ENCODE results near the gene LY6G6D.

LY6G6D gene

DNA sequence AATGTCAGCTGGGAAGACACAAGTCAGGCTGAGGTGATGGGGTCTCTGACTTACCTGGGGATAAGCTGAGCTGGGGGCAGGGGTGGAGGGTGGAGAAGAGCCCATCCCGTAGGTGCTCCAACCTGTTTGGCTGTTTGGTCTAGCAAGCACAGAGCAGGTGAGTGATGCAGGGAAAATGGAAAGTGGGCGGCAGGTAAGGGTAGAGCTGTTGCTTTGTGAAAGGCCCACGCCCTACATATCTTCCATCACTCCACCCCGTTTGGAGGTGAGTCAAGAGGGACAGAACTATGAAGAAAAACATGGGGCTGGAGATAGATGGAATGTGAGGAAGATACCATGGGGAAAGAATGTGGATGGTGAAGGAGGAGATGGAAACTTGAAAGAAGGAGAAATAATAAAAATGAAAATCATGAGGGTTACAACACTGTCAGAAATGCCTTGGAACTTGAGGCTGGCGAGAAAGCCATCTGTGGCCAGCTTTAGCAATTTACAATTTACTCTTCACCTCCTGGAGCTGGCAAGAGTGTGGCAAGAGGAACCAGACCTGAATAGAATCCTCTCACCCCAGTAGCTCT is 5.1 kb downstream of the LY6G6D start:
- no peak overlapping the region for H2AFZ ChIP-seq (ENCODE audit: low read length)
- no peak overlapping the region for H3K4me2 ChIP-seq (ENCODE audit: low read depth, low read length)
- H3K9me3 ChIP-seq (replicated peaks; ENCODE audit: insufficient read depth, low read length), result no peaks in the 10 kb centered on the region
- H3K9me2 ChIP-seq (replicated peaks; ENCODE audit: insufficient read depth, low read length), result no peaks in the 10 kb centered on the region
- H3K4me1 ChIP-seq (ENCODE audit: low read length), result no peaks in the 10 kb centered on the region
- no peak overlapping the region for H3K9ac ChIP-seq (ENCODE audit: low read length)
- no peaks in the 10 kb centered on the region for H4K20me1 ChIP-seq (ENCODE audit: insufficient read depth, low read length)
- H3K27ac ChIP-seq (ENCODE audit: low read length), result no peak overlapping the region
- H3K27me3 ChIP-seq (replicated peaks; ENCODE audit: insufficient read depth, low read length), result no peaks in the 10 kb centered on the region
- DNase-seq, result no peak
- TF ChIP-seq EZH2phosphoT487 (IDR thresholded peaks at IDR 0.05; ENCODE audit: low read length) (no peak), EZH2 (optimal IDR thresholded peaks at IDR 0.05; ENCODE audit: low read depth, low read length) (no peak)
- TF ChIP-seq, protein P1, sequence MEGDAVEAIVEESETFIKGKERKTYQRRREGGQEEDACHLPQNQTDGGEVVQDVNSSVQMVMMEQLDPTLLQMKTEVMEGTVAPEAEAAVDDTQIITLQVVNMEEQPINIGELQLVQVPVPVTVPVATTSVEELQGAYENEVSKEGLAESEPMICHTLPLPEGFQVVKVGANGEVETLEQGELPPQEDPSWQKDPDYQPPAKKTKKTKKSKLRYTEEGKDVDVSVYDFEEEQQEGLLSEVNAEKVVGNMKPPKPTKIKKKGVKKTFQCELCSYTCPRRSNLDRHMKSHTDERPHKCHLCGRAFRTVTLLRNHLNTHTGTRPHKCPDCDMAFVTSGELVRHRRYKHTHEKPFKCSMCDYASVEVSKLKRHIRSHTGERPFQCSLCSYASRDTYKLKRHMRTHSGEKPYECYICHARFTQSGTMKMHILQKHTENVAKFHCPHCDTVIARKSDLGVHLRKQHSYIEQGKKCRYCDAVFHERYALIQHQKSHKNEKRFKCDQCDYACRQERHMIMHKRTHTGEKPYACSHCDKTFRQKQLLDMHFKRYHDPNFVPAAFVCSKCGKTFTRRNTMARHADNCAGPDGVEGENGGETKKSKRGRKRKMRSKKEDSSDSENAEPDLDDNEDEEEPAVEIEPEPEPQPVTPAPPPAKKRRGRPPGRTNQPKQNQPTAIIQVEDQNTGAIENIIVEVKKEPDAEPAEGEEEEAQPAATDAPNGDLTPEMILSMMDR (IDR thresholded peaks at IDR 0.05; ENCODE audit: low read length), result no peak
- H3F3A ChIP-seq (ENCODE audit: insufficient read depth, low read length), result no peaks in the 10 kb centered on the region
- no peaks in the 10 kb centered on the region for H3K36me3 ChIP-seq (replicated peaks; ENCODE audit: insufficient read depth, low read length)
- no peaks in the 10 kb centered on the region for H3K79me2 ChIP-seq (ENCODE audit: low read length)
- H3K4me3 ChIP-seq (ENCODE audit: low read length), result no peak overlapping the region

DNA sequence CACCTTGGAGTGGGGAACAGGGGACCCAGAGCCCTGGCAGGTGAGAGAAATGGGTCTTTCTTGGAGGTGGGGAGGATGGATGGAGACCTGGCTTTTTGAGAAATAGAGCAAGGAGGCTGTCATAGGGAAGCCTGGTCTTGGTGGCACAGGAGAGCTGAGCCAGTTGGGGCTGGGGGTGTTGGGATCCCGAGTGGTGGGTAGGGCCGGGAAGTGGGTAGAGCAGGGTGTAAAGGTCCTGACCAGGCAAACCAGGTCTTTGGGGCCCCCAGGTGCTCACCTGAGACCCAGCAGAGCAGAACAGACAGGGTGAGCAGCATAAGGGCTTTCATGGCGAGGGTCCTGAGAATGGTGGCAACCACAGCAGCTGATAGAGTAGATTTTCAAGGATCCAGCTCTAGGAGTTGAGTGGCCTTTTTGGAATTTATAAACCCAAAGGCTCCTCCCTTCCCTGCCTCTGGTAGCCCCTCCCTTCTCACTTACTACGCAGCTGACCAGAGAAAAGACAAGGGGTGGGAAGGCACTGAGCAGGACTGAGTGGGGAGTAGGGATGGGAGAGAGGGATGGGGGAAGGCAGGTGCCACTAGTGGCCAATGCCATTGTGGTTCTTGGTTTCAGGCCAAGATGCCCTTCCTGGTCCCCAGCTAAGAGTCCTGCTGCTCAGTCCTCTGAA is 6.3 kb downstream of the LY6G6D start, which contains the start of gene LY6G6C:
TSS of gene LY6G6C (minus strand) at position 396 of the 670 bp plus-strand sequence. CDS start at position 329, 67 bp downstream.
- Histone ChIP-seq H3F3A (ENCODE audit: insufficient read depth, low read length) (peaks cover 8% of the 10 kb centered on the region; the same call in 1 of the 2 replicates), H3K4me2 (ENCODE audit: low read depth, low read length) (no peak within 1 kb of the TSS), H4K20me1 (ENCODE audit: insufficient read depth, low read length) (no peaks in the 10 kb centered on the region), H3K9ac (ENCODE audit: low read length) (no peak within 1 kb of the TSS), H3K9me2 (replicated peaks; ENCODE audit: insufficient read depth, low read length) (no peaks in the 10 kb centered on the region), H3K27ac (ENCODE audit: low read length) (no peak within 1 kb of the TSS), H3K4me3 (ENCODE audit: low read length) (no peak within 1 kb of the TSS), H3K4me1 (ENCODE audit: low read length) (0 out of 2 replicates have a peak, but pooled peaks cover 1% of the 10 kb centered on the region), H3K27me3 (replicated peaks; ENCODE audit: insufficient read depth, low read length) (no peaks in the 10 kb centered on the region), H3K9me3 (replicated peaks; ENCODE audit: insufficient read depth, low read length) (no peaks in the 10 kb centered on the region), H2AFZ (ENCODE audit: low read length) (no peak within 1 kb of the TSS), H3K36me3 (replicated peaks; ENCODE audit: insufficient read depth, low read length) (no peaks in the 10 kb centered on the region), H3K79me2 (ENCODE audit: low read length) (no peaks in the 10 kb centered on the region)
- TF ChIP-seq, protein P1 (IDR thresholded peaks at IDR 0.05; ENCODE audit: low read length), result no peak
- TF ChIP-seq EZH2 (optimal IDR thresholded peaks at IDR 0.05; ENCODE audit: low read depth, low read length) (no peak), EZH2phosphoT487 (IDR thresholded peaks at IDR 0.05; ENCODE audit: low read length) (no peak)
- no peak for DNase-seq

DNA sequence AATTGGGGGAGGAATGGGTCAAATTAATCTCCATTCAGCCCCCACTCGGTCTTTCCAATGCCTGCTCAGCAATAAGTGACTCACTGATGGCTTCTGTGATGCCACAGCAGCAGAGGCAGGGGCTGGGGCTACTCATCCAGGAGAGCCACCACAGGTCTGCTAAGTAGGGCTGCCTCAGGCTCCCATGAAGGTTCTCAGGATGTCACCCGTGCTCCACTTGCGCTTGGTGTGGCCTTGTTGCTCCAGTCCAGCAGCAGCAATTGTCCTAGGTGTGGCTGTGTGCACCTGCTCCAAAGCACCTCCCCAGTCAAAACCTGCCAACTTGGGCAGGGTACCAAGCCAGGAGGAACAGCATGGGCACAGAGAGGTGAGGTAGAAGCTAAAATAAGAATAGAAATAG is 7.0 kb downstream of the LY6G6D start:
- Histone ChIP-seq H3K4me2 (ENCODE audit: low read depth, low read length) (no peak overlapping the region), H4K20me1 (ENCODE audit: insufficient read depth, low read length) (no peaks in the 10 kb centered on the region), H3K9me3 (replicated peaks; ENCODE audit: insufficient read depth, low read length) (no peaks in the 10 kb centered on the region), H3K9ac (ENCODE audit: low read length) (no peak overlapping the region), H3K36me3 (replicated peaks; ENCODE audit: insufficient read depth, low read length) (no peaks in the 10 kb centered on the region), H3K27ac (ENCODE audit: low read length) (no peak overlapping the region), H3K9me2 (replicated peaks; ENCODE audit: insufficient read depth, low read length) (no peaks in the 10 kb centered on the region), H2AFZ (ENCODE audit: low read length) (no peak overlapping the region), H3K4me3 (ENCODE audit: low read length) (no peak overlapping the region), H3K79me2 (ENCODE audit: low read length) (no peaks in the 10 kb centered on the region), H3K27me3 (replicated peaks; ENCODE audit: insufficient read depth, low read length) (no peaks in the 10 kb centered on the region), H3K4me1 (ENCODE audit: low read length) (peaks cover 8% of the 10 kb centered on the region), H3F3A (ENCODE audit: insufficient read depth, low read length) (peaks cover 14% of the 10 kb centered on the region)
- TF ChIP-seq EZH2phosphoT487 (IDR thresholded peaks at IDR 0.05; ENCODE audit: low read length) (no peak), EZH2 (optimal IDR thresholded peaks at IDR 0.05; ENCODE audit: low read depth, low read length) (no peak)
- TF ChIP-seq, protein P1 (IDR thresholded peaks at IDR 0.05; ENCODE audit: low read length), result no peak
- no peak for DNase-seq
